IPS-20b (cell line): ENCODE data around the gene EDRF1.

ENCODE experiments used
- H3K27ac ChIP-seq: one replicate; pipeline ENCODE4 v1.5.1; 2013; ENCODE audit warnings: low read length
- H3K27me3 ChIP-seq: 2 replicates; pipeline ENCODE4 v1.6.1; 2013; ENCODE audit warnings: mild to moderate bottlenecking, low read length, inconsistent platforms; ENCODE audit not compliant: insufficient read depth
- H3K36me3 ChIP-seq: 2 replicates; pipeline ENCODE4 v1.6.1; 2013; ENCODE audit warnings: low read depth, mild to moderate bottlenecking, inconsistent platforms, low read length, moderate library complexity; ENCODE audit not compliant: insufficient read depth
- H3K4me1 ChIP-seq: 2 replicates; pipeline ENCODE4 v1.6.1; 2013; ENCODE audit warnings: mild to moderate bottlenecking, control low read depth, inconsistent platforms, low read length, moderate library complexity; ENCODE audit not compliant: insufficient read depth
- H3K4me3 ChIP-seq: 2 replicates; pipeline ENCODE4 v1.5.1; 2013; ENCODE audit warnings: mild to moderate bottlenecking, low read length, inconsistent platforms
- H3K9ac ChIP-seq: 2 replicates; pipeline ENCODE4 v1.6.1; 2013; ENCODE audit warnings: low read depth, mild to moderate bottlenecking, inconsistent platforms, low read length, moderate library complexity
- H3K9me3 ChIP-seq: 2 replicates; pipeline ENCODE4 v1.6.1; 2013; ENCODE audit warnings: mild to moderate bottlenecking, low read depth, low read length, inconsistent platforms; ENCODE audit not compliant: insufficient read depth

The EDRF1 gene

GRCh38 chr10:125768219-125768855 is 48.8 kb downstream of the EDRF1 start:
- peaks cover 37% of the 10 kb centered on the region for H3K36me3 ChIP-seq
- H3K4me1 ChIP-seq: no peaks in the 10 kb centered on the region; the same call in 1 of the 2 replicates
- no peak overlapping the region for H3K9ac ChIP-seq
- no peaks in the 10 kb centered on the region for H3K9me3 ChIP-seq
- no peak overlapping the region for H3K4me3 ChIP-seq
- no peak overlapping the region for H3K27ac ChIP-seq
- no peaks in the 10 kb centered on the region for H3K27me3 ChIP-seq

- H3K4me3 ChIP-seq: no peak overlapping the region
- peaks cover 28% of the 10 kb centered on the region for H3K36me3 ChIP-seq
- H3K4me1 ChIP-seq: no peaks in the 10 kb centered on the region
Observed at GRCh38 chr10:125769175-125769574, 49.7 kb downstream of the EDRF1 start.

GRCh38 chr10:125770844-125771243 is 51.3 kb downstream of the EDRF1 start:
- H3K36me3 ChIP-seq: peaks cover 12% of the 10 kb centered on the region
- no peaks in the 10 kb centered on the region for H3K27me3 ChIP-seq
- H3K4me1 ChIP-seq: no peaks in the 10 kb centered on the region
- no peak overlapping the region for H3K27ac ChIP-seq
- no peaks in the 10 kb centered on the region for H3K9me3 ChIP-seq
- no peak overlapping the region for H3K9ac ChIP-seq
- H3K4me3 ChIP-seq: no peak overlapping the region

More at GRCh38 chr10:125769175-125769574, 49.7 kb downstream of the EDRF1 start:
- H3K27ac ChIP-seq: no peak overlapping the region
- H3K27me3 ChIP-seq: no peaks in the 10 kb centered on the region
- H3K9ac ChIP-seq: no peak overlapping the region
- no peaks in the 10 kb centered on the region for H3K9me3 ChIP-seq

GRCh38 chr10:125772112-125772863 is 52.8 kb downstream of the EDRF1 start:
- Histone ChIP-seq H3K36me3 (no peaks in the 10 kb centered on the region), H3K9me3 (no peaks in the 10 kb centered on the region), H3K9ac (no peak overlapping the region), H3K27ac (no peak overlapping the region), H3K27me3 (no peaks in the 10 kb centered on the region), H3K4me3 (no peak overlapping the region), H3K4me1 (no peaks in the 10 kb centered on the region)

GRCh38 chr10:125772864-125773180 is 53.3 kb downstream of the EDRF1 start:
- H3K27me3 ChIP-seq: no peaks in the 10 kb centered on the region
- H3K9ac ChIP-seq: no peak overlapping the region
- H3K4me3 ChIP-seq: no peak overlapping the region
- no peaks in the 10 kb centered on the region for H3K36me3 ChIP-seq
- no peak overlapping the region for H3K27ac ChIP-seq
- no peaks in the 10 kb centered on the region for H3K9me3 ChIP-seq
- no peaks in the 10 kb centered on the region for H3K4me1 ChIP-seq

- no peak overlapping the region for H3K27ac ChIP-seq
- H3K9me3 ChIP-seq: no peaks in the 10 kb centered on the region
- H3K4me1 ChIP-seq: no peaks in the 10 kb centered on the region
- no peaks in the 10 kb centered on the region for H3K27me3 ChIP-seq
- no peak overlapping the region for H3K4me3 ChIP-seq
- H3K36me3 ChIP-seq: no peaks in the 10 kb centered on the region
- no peak overlapping the region for H3K9ac ChIP-seq
Observed at GRCh38 chr10:125773687-125774543, 54.4 kb downstream of the EDRF1 start.

GRCh38 chr10:125774581-125775191 is 55.2 kb downstream of the EDRF1 start:
- no peaks in the 10 kb centered on the region for H3K27me3 ChIP-seq

GRCh38 chr10:125775491-125776106 is 56.1 kb downstream of the EDRF1 start, which contains the start of gene MMP21:
Gene MMP21, minus strand, starts transcription at chr10:125775821. Its CDS starts 0 bp downstream, at chr10:125775821.
- Histone ChIP-seq H3K9me3 (no peaks in the 10 kb centered on the region; the same call in 1 of the 2 replicates), H3K9ac (no peak within 1 kb of the TSS), H3K36me3 (no peaks in the 10 kb centered on the region), H3K4me1 (no peaks in the 10 kb centered on the region), H3K27ac (no peak within 1 kb of the TSS), H3K4me3 (no peak within 1 kb of the TSS), H3K27me3 (no peaks in the 10 kb centered on the region)

More at GRCh38 chr10:125774581-125775191, 55.2 kb downstream of the EDRF1 start:
- Histone ChIP-seq H3K27ac (no peak overlapping the region), H3K36me3 (no peaks in the 10 kb centered on the region), H3K4me3 (no peak overlapping the region), H3K4me1 (no peaks in the 10 kb centered on the region), H3K9me3 (no peaks in the 10 kb centered on the region), H3K9ac (no peak overlapping the region)

GRCh38 chr10:125777806-125778205 is 58.3 kb downstream of the EDRF1 start:
- Histone ChIP-seq H3K9ac (no peak overlapping the region), H3K4me1 (no peaks in the 10 kb centered on the region), H3K27me3 (no peaks in the 10 kb centered on the region), H3K27ac (no peak overlapping the region), H3K36me3 (no peaks in the 10 kb centered on the region), H3K9me3 (no peaks in the 10 kb centered on the region; the same call in 1 of the 2 replicates), H3K4me3 (no peak overlapping the region)

GRCh38 chr10:125778556-125778955 is 59.0 kb downstream of the EDRF1 start:
- H3K9ac ChIP-seq: no peak overlapping the region
- no peak overlapping the region for H3K27ac ChIP-seq
- no peaks in the 10 kb centered on the region for H3K36me3 ChIP-seq
- no peaks in the 10 kb centered on the region for H3K27me3 ChIP-seq
- H3K4me3 ChIP-seq: no peak overlapping the region
- H3K4me1 ChIP-seq: no peaks in the 10 kb centered on the region
- no peaks in the 10 kb centered on the region; the same call in 1 of the 2 replicates for H3K9me3 ChIP-seq
